MM.1S (cell line): ENCODE measurements around the gene PDCD5.

Source experiments
- DNase-seq: peaks from one replicate; pipeline ENCODE4 v3.0.0-alpha.2; 2015
- H2AFZ ChIP-seq: fragments of 300-600 bp; sonication (generic); 2 replicates; pipeline ENCODE4 v1.6.0; 2016; ENCODE audit warnings: antibody characterized with exemption, low read length
- H3F3A ChIP-seq: fragments of 300-600 bp; sonication (generic); 2 replicates; pipeline ENCODE4 v1.6.1; 2016; ENCODE audit warnings: mild to moderate bottlenecking, antibody characterized with exemption, low read length, moderate library complexity, mixed read lengths; ENCODE audit not compliant: insufficient read depth
- H3K27ac ChIP-seq: fragments of 300-600 bp; sonication (generic); 2 replicates; pipeline ENCODE4 v1.5.1; 2016; ENCODE audit warnings: mild to moderate bottlenecking, low read length
- H3K27me3 ChIP-seq: fragments of 300-600 bp; sonication (generic); replicated peaks from 2 replicates; pipeline ENCODE4 v1.6.0; 2016; ENCODE audit warnings: low read length; ENCODE audit not compliant: insufficient read depth
- H3K36me3 ChIP-seq: fragments of 300-600 bp; sonication (generic); replicated peaks from 2 replicates; pipeline ENCODE4 v1.6.1; 2016; ENCODE audit warnings: mild to moderate bottlenecking, low read length, mixed read lengths; ENCODE audit not compliant: insufficient read depth
- H3K4me1 ChIP-seq: fragments of 300-600 bp; sonication (generic); 2 replicates; pipeline ENCODE4 v1.6.1; 2016; ENCODE audit warnings: low read length, mixed read lengths
- H3K4me2 ChIP-seq: fragments of 300-600 bp; sonication (generic); 2 replicates; pipeline ENCODE4 v1.6.0; 2016; ENCODE audit warnings: low read depth, low read length
- H3K4me3 ChIP-seq: fragments of 300-600 bp; sonication (generic); 2 replicates; pipeline ENCODE4 v1.5.1; 2016; ENCODE audit warnings: low read length, mixed read lengths
- H3K79me2 ChIP-seq: fragments of 300-600 bp; sonication (generic); 2 replicates; pipeline ENCODE4 v1.6.1; 2016; ENCODE audit warnings: mixed run types, low read length, mixed read lengths
- H3K9ac ChIP-seq: fragments of 300-600 bp; sonication (generic); 2 replicates; pipeline ENCODE4 v1.6.1; 2016; ENCODE audit warnings: low read length, mixed read lengths
- H3K9me2 ChIP-seq: fragments of 300-600 bp; sonication (generic); replicated peaks from 2 replicates; pipeline ENCODE4 v1.6.1; 2016; ENCODE audit warnings: mild to moderate bottlenecking, low read length, mixed read lengths; ENCODE audit not compliant: insufficient read depth
- H3K9me3 ChIP-seq: fragments of 300-600 bp; sonication (generic); replicated peaks from 2 replicates; pipeline ENCODE4 v1.6.1; 2016; ENCODE audit warnings: mild to moderate bottlenecking, low read length, mixed read lengths; ENCODE audit not compliant: insufficient read depth
- H4K20me1 ChIP-seq: fragments of 300-600 bp; sonication (generic); 2 replicates; pipeline ENCODE4 v1.6.1; 2016; ENCODE audit warnings: mild to moderate bottlenecking, low read length, moderate library complexity, mixed read lengths; ENCODE audit not compliant: insufficient read depth
- CTCF ChIP-seq: fragments of 300-600 bp; sonication (generic); IDR thresholded peaks from 2 replicates; pipeline ENCODE4 v1.5.1; 2016; ENCODE audit warnings: antibody characterized with exemption, low read length, mixed read lengths
- EZH2 ChIP-seq: fragments of 300-600 bp; sonication (generic); optimal IDR thresholded peaks from 2 replicates; pipeline ENCODE3; 2017; ENCODE audit warnings: low read depth, mild to moderate bottlenecking, antibody characterized with exemption, low read length, mixed read lengths
- EZH2phosphoT487 ChIP-seq: fragments of 300-600 bp; sonication (generic); IDR thresholded peaks from 2 replicates; pipeline ENCODE4 v1.6.1; 2018; ENCODE audit warnings: antibody characterized with exemption, low read length

Gene PDCD5

GRCh38 chr19:32615569-32615968, 34.6 kb downstream of the PDCD5 start:
- Histone ChIP-seq H2AFZ (no peak overlapping the region), H3K4me1 (no peaks in the 10 kb centered on the region), H3K36me3 (no peaks in the 10 kb centered on the region), H4K20me1 (no peaks in the 10 kb centered on the region), H3K9me2 (no peaks in the 10 kb centered on the region), H3K4me3 (no peak overlapping the region), H3K27ac (no peak overlapping the region), H3K4me2 (no peak overlapping the region), H3K9ac (no peak overlapping the region), H3K79me2 (no peaks in the 10 kb centered on the region), H3K27me3 (no peaks in the 10 kb centered on the region), H3K9me3 (no peaks in the 10 kb centered on the region), H3F3A (no peaks in the 10 kb centered on the region)
- TF ChIP-seq CTCF (no peak), EZH2phosphoT487 (no peak), EZH2 (no peak)
- no peak for DNase-seq

GRCh38 chr19:32619051-32619685, 38.2 kb downstream of the PDCD5 start:
- Histone ChIP-seq H3K9me2 (no peaks in the 10 kb centered on the region), H3K36me3 (no peaks in the 10 kb centered on the region), H3K4me3 (no peak overlapping the region), H3K27ac (no peak overlapping the region), H3K4me1 (no peaks in the 10 kb centered on the region), H3F3A (no peaks in the 10 kb centered on the region), H3K9me3 (no peaks in the 10 kb centered on the region), H3K27me3 (no peaks in the 10 kb centered on the region), H3K4me2 (no peak overlapping the region), H3K79me2 (no peaks in the 10 kb centered on the region), H4K20me1 (no peaks in the 10 kb centered on the region), H2AFZ (no peak overlapping the region), H3K9ac (no peak overlapping the region)
- TF ChIP-seq CTCF (no peak), EZH2phosphoT487 (no peak), EZH2 (no peak)
- DNase-seq: no peak

GRCh38 chr19:32622002-32622401, 41.0 kb downstream of the PDCD5 start:
- Histone ChIP-seq H3K36me3 (no peaks in the 10 kb centered on the region), H3K4me3 (no peak overlapping the region)
- no peak for DNase-seq

More at GRCh38 chr19:32622002-32622401, 41.0 kb downstream of the PDCD5 start:
- Histone ChIP-seq H3K4me2 (no peak overlapping the region), H3K9me3 (no peaks in the 10 kb centered on the region), H4K20me1 (no peaks in the 10 kb centered on the region), H3F3A (no peaks in the 10 kb centered on the region), H2AFZ (no peak overlapping the region), H3K9me2 (no peaks in the 10 kb centered on the region), H3K79me2 (no peaks in the 10 kb centered on the region), H3K27ac (no peak overlapping the region), H3K4me1 (no peaks in the 10 kb centered on the region), H3K9ac (no peak overlapping the region), H3K27me3 (no peaks in the 10 kb centered on the region)
- TF ChIP-seq EZH2phosphoT487 (no peak), CTCF (no peak), EZH2 (no peak)
